ENCODE data around the gene STK24. TPM values are rescaled to one million over a fixed set of nuclear protein-coding genes. Genes with fewer than 3 reads are reported as not detected.

The STK24 gene
- total and polyA plus RNA-seq, 2 donors (not counting 1 experiment from before 2014, with no cell fraction given) = 53.2 to 73.1 TPM

- Histone ChIP-seq H4K20me1 (ENCODE audit: control insufficient read depth, extremely low read depth, insufficient read depth, low read length) (no peaks in the 10 kb centered on the region), H3K36me3 (ENCODE audit: control insufficient read depth, insufficient read depth, low read length) (no peaks in the 10 kb centered on the region), H3K4me2 (ENCODE audit: extremely low read depth, insufficient read depth, low read length) (no peak overlapping the region), H3K9ac (ENCODE audit: insufficient read depth, low read length) (no peak overlapping the region), H2AFZ (ENCODE audit: low read length) (no peak overlapping the region), H3K27ac (ENCODE audit: insufficient read depth, low read length) (no peak overlapping the region), H3K79me2 (ENCODE audit: control insufficient read depth, insufficient read depth, low read length) (peaks cover 96% of the 10 kb centered on the region), H3K4me1 (ENCODE audit: control insufficient read depth, extremely low read depth, insufficient read depth, low read length) (peaks cover 24% of the 10 kb centered on the region), H3K9me3 (ENCODE audit: control insufficient read depth, insufficient read depth, low read depth, low read length) (no peaks in the 10 kb centered on the region), H3K4me3 (replicated peaks in 1 of 4; ENCODE audit: control extremely low read depth in 1 of 4, insufficient read depth in 1 of 4, low read depth in 3 of 4, low read length in 4 of 4) (no peak overlapping the region), H3K27me3 (ENCODE audit: control insufficient read depth, insufficient read depth, low read length) (no peaks in the 10 kb centered on the region)
- TF ChIP-seq CTCF (conservative IDR thresholded peaks at IDR 0.05 in 1 of 2, IDR thresholded peaks at IDR 0.05 in 1 of 2; ENCODE audit: low read depth in 1 of 2, low read length in 2 of 2) (no peak), EZH2 (IDR thresholded peaks at IDR 0.05; ENCODE audit: low read length, missing control alignments) (no peak)
- DNase-seq (ENCODE audit: low read depth in 2 of 2) = no peak
Observed at GRCh38 chr13:98538876-98539275, 38.0 kb downstream of the STK24 start.

GRCh38 chr13:98537740-98538139 lies 39.2 kb downstream of the STK24 start:
- peaks cover 90% of the 10 kb centered on the region for H3K79me2 ChIP-seq (ENCODE audit: control insufficient read depth, insufficient read depth, low read length)
- no peaks in the 10 kb centered on the region for H4K20me1 ChIP-seq (ENCODE audit: control insufficient read depth, extremely low read depth, insufficient read depth, low read length)
- H3K36me3 ChIP-seq (ENCODE audit: control insufficient read depth, insufficient read depth, low read length) = no peaks in the 10 kb centered on the region
- H3K9ac ChIP-seq (ENCODE audit: insufficient read depth, low read length) = no peak overlapping the region
- H3K4me2 ChIP-seq (ENCODE audit: extremely low read depth, insufficient read depth, low read length) = no peak overlapping the region
- H3K4me3 ChIP-seq (replicated peaks in 1 of 4; ENCODE audit: control extremely low read depth in 1 of 4, insufficient read depth in 1 of 4, low read depth in 3 of 4, low read length in 4 of 4) = no peak overlapping the region
- H3K9me3 ChIP-seq (ENCODE audit: control insufficient read depth, insufficient read depth, low read depth, low read length) = no peaks in the 10 kb centered on the region
- no peak overlapping the region for H2AFZ ChIP-seq (ENCODE audit: low read length)
- TF ChIP-seq EZH2 (IDR thresholded peaks at IDR 0.05; ENCODE audit: low read length, missing control alignments) = no peak
- no peak for TF ChIP-seq CTCF (conservative IDR thresholded peaks at IDR 0.05 in 1 of 2, IDR thresholded peaks at IDR 0.05 in 1 of 2; ENCODE audit: low read depth in 1 of 2, low read length in 2 of 2)
- no peak for DNase-seq (ENCODE audit: low read depth in 2 of 2)
- no peaks in the 10 kb centered on the region for H3K27me3 ChIP-seq (ENCODE audit: control insufficient read depth, insufficient read depth, low read length)
- H3K27ac ChIP-seq (ENCODE audit: insufficient read depth, low read length) = no peak overlapping the region
- peaks cover 16% of the 10 kb centered on the region for H3K4me1 ChIP-seq (ENCODE audit: control insufficient read depth, extremely low read depth, insufficient read depth, low read length)

GRCh38 chr13:98537306-98537705 lies 39.6 kb downstream of the STK24 start:
- Histone ChIP-seq H3K9me3 (ENCODE audit: control insufficient read depth, insufficient read depth, low read depth, low read length) (no peaks in the 10 kb centered on the region), H4K20me1 (ENCODE audit: control insufficient read depth, extremely low read depth, insufficient read depth, low read length) (peaks cover 3% of the 10 kb centered on the region), H3K79me2 (ENCODE audit: control insufficient read depth, insufficient read depth, low read length) (peaks cover 90% of the 10 kb centered on the region), H3K36me3 (ENCODE audit: control insufficient read depth, insufficient read depth, low read length) (no peaks in the 10 kb centered on the region), H3K27ac (ENCODE audit: insufficient read depth, low read length) (no peak overlapping the region), H3K9ac (ENCODE audit: insufficient read depth, low read length) (no peak overlapping the region), H3K4me1 (ENCODE audit: control insufficient read depth, extremely low read depth, insufficient read depth, low read length) (peaks cover 12% of the 10 kb centered on the region), H3K27me3 (ENCODE audit: control insufficient read depth, insufficient read depth, low read length) (no peaks in the 10 kb centered on the region), H3K4me2 (ENCODE audit: extremely low read depth, insufficient read depth, low read length) (no peak overlapping the region), H2AFZ (ENCODE audit: low read length) (no peak overlapping the region), H3K4me3 (replicated peaks in 1 of 4; ENCODE audit: control extremely low read depth in 1 of 4, insufficient read depth in 1 of 4, low read depth in 3 of 4, low read length in 4 of 4) (no peak overlapping the region)
- DNase-seq (ENCODE audit: low read depth in 2 of 2) = no peak
- TF ChIP-seq CTCF (conservative IDR thresholded peaks at IDR 0.05 in 1 of 2, IDR thresholded peaks at IDR 0.05 in 1 of 2; ENCODE audit: low read depth in 1 of 2, low read length in 2 of 2) (no peak), EZH2 (IDR thresholded peaks at IDR 0.05; ENCODE audit: low read length, missing control alignments) (no peak)
